Inflammatory macrophage treated with lipopolysaccharide for 1 hour (primary cell): Measurements from ENCODE around the gene FGF1.

Experiments used
- DNase-seq, 2 donors: peaks; one replicate each; pipeline ENCODE4 v3.0.0-alpha.2; 2020 to 2022

FGF1 gene

DNA sequence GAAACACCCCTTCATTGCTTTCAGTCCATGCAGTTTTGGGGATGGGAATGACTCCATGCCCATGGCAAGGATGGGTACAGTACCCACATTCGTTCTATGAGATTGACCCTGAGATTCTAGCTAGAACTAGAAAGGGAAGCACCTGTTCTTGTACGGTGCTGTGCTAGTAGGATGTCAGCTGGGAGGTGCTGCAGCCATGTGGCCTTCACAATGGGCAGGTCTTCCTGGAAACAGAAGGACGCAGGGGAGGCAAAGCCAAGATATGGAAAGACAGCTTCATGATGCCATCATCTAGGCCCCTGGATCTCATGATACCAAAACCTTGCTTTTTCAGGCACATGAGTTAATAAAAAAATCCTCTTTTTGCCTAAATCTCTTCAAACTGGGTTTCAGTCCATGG, 10.5 kb upstream of the FGF1 start:
- no peak for DNase-seq

DNA sequence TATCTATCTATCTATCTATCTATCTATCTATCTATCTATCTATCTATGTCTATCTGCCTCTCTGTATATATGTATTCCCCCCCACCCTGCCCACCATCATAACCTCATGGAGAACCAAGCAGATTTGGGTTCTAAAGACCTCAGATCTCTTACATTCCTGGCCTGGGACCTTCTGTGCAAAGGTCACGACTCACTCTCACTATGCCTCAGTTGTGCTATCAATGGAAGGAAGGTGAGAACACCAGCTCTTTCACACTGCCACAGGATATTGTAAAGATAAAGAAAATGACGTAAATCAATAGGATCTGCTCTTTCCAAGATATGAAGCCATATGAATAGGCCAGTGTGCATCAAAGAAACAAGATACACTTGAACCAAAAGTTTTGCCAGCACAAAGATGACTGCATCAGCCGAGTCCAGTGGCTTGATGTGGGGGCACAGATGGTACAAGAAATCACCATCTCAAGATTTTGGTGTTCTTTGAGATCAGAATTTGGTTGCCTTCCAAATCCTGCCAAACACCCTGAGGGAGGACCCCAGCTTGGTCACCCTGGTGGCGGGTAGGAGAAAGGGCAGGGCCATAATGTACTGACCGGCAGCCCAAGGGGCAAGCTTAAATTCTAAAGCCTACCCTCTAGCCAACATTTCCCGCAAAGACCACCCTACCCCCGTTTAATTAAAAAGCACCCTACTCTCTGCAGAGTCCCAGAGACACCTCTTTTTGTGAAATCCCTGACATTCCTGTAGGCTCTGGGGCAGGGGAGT, 8.4 kb upstream of the FGF1 start:
- DNase-seq, result no peak

- DNase-seq, result peak; percentile 57 to 62
Observed at GRCh38 chr5:142692321-142692894, 6.5 kb upstream of the FGF1 start.

DNA sequence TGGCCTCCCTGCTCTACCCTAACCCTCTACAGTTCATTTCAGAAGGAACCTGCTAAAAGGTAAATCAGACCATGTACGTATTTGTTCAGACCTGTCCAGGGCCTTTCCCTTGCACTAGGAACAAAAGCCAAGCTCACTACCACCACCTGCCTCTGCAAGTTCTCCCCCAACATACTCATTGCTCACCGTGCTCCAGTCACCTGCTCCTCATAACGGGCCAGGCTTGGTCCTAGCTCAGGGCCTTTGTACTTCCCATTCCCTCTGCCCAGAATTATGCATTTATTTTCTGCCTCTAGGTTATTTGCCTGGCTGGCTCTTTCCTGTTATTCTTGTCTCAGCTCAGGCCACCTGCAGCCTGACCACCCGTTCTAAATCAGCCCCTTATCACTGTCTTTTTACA, 4.8 kb upstream of the FGF1 start:
- no peak for DNase-seq

DNA sequence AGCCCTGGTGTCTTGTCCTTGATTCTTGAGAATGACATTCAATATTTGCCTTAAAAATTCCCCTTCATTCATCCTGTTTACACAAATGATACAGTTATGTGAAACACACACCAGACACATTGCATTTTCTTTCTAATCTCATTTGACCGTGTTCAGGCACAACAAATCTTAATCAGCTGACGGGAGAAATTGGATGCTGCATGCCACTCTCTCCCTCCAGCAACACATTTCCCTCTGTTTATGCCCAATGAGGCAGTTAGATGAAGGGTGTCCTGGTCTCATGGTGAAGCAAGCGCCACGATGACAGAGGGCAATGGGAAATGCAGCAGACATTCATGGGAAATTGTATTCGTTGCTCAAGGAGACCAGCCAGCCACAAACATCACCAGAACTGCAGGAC, 3.2 kb upstream of the FGF1 start:
- no peak for DNase-seq

GRCh38 chr5:142688281-142688989, 2.5 kb upstream of the FGF1 start:
- DNase-seq, result no peak

DNA sequence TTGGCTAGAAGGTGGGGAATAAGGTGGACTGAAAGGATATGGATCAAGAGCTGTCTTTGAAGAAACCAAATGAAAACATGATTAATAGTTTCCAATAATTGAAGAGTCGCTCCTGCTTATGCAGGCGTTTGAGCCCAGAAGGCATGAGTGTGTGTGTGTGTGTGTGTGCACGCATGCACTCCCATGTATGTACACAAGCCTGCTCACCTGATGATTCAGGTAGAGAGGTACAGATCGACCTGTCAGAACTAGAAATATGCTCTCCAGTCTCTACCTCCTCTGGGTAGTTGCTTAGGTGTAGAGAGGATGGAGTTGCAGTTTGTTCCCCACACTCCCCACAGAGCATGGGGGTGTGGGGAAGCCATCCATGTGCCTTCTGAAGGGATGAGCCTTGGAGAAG, 1.1 kb upstream of the FGF1 start:
- DNase-seq, result no peak

- DNase-seq, result no peak
Observed at GRCh38 chr5:142686210-142686734, 382 bp upstream of the FGF1 start.

DNA sequence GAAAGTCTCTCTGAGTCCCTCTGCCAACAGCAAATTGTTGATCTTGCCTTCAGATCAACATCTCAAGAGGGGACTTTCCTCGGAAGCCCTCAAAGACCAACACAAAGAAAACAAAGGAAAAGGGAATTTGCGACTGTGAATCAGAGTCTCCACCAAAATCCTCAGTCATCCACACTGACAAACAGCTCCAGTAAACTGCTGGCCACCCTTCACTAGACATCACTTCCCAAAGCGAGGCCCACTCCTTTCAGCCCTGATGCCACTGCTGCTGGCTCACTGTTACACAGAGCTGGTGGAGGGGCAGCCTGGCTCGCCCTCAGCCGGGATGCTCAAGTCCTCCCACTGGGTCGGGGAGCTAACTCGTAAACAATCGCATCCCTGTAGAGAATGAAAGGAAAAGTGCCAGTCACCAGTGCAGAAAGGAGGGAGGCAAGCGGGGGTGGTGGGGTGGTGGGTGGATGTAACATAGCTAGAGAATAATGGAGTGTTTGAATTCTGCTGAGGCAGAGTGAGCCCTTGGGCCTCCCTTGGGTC, 1.3 kb downstream of the FGF1 start:
- DNase-seq, result no peak

DNA sequence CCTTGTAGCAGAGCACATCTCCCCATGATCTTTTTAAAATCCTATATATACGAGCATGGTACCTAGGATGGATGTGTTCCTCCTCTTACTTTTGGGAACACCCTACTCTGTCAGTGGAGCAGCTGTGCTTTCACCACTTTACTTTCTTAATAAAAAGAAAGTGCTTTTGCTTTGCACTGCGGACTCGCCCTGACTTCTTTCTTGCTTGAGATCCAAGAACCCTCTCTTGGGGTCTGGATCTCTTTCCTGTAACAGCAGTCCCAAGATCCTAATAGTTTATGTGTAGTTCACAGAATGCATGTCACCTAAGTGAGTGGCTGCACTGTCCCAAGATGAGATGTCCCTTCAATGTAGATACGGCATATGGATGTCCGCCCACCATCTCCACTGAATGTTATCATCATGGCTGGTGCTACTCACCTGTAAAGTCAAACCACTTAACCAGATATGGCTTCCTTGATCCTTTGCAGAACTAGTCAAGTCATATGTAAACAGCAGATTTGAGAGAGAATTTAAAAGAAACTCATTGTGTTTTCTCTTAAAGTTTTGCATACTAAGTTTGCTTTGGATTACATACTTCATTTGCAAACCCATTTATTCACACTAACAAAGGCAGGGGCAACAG, 1.9 kb downstream of the FGF1 start:
- DNase-seq, result no peak

GRCh38 chr5:142683116-142683515, 2.8 kb downstream of the FGF1 start:
- DNase-seq, result no peak

GRCh38 chr5:142680605-142681259, 5.2 kb downstream of the FGF1 start:
- DNase-seq, result no peak

DNA sequence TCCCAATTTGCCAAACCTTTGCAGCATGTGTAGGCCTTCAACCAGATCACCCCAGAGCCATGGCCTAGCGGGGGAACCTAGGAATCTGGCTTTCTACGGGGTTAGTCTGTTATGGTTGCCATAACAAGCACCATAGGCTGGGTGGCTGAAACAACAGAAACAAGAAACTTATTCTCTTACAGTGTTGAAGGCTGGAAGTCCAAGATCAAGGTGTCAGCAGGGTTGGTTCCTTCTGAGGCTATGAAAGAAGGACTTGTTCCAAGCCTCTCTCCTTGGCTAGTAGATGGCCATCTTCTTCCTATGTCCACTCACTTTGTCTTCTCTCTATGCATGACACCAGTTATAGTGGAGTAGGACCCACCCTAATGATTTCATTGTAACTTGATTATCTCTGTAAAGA, 6.1 kb downstream of the FGF1 start:
- no peak for DNase-seq

DNA sequence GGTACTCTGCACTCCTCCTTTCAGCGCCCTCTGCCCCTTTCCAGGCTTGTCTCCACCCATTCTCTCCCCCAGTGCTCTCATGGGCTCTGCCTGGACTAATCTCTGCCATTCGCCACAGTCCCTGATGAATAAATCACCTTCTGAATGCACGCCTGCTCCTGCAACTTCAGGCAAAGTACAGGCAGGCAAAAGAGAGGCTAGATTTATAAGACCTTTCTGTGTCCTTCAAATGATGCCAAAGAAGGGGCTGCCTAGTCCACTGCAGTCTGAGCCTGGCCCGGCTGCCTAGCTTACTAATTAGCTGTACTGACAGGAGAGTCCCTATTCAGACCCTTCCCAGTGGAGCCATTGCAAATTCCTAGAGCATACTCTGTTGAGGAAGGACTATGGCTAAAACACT, 7.4 kb downstream of the FGF1 start:
- no peak for DNase-seq

DNA sequence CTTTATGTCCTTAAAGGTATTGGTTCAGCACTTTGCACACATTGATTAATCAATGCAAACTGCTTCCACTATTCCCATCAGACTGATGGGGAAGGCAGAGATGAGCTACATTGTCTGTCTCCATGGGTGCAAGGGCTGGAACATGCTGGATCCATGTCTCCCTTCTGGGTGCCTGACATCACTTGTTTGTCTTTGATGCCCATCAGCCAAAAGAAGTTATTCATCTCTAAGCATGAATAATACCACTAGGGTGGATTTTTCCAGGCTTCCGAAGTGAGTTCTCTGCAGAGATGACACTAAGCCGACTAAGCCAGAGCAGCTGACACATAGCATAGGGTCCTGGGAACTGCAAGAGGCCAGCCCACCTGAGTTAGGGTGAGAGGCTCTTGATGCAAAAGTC, 8.7 kb downstream of the FGF1 start:
- DNase-seq, result no peak

DNA sequence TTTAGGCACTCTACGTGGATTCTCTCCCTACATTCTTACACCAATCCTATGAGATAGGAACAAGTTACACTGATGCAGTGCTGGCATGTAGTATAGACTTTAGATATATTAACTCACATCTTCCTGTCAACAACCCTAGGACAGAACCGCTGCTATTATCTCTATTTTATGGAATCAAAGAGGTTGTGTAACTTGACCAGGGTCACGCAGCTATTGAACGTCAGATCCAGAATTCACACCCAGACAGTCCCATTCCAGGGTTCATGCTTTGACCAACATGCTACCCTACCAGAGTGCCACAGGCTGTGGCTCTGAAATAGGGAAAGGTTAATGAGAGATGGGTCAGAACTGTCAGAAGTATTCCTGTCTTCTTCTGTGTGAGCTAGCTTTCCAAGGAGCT, 9.6 kb downstream of the FGF1 start:
- no peak for DNase-seq

DNA sequence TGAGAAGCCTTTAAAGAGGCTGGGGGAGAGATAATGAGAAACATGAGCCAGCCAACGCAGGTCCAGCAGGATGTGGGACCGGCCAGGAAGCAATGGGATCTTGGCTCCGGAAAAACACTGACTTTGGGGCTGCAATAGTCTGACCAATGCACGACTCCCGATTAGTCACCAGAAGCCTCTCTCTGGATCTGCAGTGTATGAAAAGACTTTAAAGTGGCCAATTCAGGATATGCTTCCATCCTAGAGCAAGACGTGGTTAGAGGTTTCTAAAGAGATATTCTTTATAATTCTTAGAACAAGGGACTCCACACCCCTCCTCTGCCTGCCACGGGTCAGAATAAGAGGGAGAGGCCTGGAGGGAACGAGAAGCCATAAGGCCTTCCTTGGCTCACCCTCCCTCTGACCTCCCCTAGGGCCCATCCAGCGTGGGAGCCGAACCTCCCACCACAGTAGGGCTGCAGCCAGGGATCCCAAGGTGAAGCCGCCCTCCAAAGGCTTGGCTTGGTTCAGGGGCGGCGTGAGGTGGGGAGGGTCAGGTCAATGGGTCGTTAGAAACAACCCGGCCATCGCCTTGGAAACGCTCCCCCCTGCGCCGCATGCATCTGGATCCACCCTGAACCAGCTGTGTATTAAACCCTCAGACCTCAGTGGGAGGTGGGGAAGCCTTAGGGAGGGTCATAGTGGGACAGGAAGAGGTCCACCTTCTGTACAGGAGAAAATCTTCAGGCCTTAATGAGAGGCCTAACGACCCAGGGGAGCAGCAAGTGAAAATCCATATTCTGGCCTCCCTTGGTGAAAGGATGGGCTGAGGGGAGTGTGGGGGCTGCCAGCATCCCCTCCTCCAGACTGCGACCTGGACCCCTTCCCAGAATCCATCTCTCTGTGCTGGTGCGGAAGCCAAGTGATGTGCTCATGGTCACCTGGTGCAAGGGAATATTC, 11.1 kb downstream of the FGF1 start:
- DNase-seq, result no peak

DNA sequence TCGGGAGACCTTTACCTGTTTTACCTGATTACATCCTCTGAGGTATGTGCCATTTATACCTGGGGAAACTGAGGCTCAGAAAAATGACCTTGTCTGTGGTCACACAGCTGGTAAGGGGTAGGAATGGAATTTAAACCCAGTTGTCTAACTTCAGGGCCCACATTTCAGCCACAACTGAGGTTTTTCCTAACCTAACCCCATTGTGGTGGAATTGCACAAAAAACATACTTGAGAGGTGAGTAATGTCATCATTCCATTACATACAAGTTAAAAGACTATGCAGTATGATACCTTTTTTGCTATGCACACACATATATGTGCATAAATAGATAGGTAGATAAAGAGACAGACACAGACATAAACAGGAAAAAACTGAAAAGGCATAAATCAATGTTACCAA, 14.1 kb downstream of the FGF1 start:
- DNase-seq, result no peak

- no peak for DNase-seq
Observed at GRCh38 chr5:142671266-142671665, 14.6 kb downstream of the FGF1 start.

GRCh38 chr5:142670804-142671203, 15.1 kb downstream of the FGF1 start:
- DNase-seq, result no peak

DNA sequence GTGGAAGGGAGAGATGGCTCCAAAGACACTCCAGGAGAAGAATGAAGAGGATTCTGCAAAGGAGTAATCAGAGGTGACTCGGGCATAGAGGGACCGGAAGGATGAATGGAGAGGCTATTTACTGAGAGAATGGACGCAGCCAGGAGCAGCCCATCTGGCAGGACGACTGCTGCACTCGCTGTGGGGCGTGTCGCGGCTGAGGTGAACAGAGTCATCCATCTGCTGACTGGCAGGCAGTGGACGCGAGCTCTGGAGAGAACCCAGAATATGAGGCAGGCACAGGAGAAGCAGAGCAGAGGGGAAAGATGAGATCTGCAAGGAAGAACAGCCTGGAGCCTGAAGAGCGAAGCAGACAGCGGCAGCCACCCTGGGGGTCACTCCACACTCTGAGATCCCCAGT, 16.4 kb downstream of the FGF1 start:
- no peak for DNase-seq

DNA sequence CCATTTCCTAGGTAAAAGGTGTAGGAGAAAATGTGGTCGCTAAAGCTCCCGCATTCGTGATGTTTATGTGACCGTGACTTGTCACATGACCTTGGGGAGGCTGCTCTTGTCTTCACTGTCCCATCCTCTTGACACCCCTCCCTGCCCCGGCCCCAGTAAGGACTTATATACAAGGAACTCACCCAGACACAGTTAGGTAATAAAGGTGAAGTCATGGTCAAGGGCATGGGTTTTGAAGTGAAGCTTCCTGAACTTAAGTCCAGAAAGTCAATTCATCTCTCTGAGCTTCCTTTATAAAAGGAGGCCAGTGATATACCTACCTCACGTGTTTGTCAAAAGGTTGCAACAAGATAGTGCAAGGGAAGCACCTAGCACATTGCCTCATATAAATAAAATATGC, 17.6 kb downstream of the FGF1 start:
- DNase-seq, result no peak
